ENCODE results near the gene PTPRQ. TPM values are rescaled to one million over a fixed set of nuclear protein-coding genes. Genes with fewer than 3 reads are reported as not detected.

The PTPRQ gene
- total RNA-seq, 2 donors from 2014 or later = 11.9 to 17.6 TPM

DNA sequence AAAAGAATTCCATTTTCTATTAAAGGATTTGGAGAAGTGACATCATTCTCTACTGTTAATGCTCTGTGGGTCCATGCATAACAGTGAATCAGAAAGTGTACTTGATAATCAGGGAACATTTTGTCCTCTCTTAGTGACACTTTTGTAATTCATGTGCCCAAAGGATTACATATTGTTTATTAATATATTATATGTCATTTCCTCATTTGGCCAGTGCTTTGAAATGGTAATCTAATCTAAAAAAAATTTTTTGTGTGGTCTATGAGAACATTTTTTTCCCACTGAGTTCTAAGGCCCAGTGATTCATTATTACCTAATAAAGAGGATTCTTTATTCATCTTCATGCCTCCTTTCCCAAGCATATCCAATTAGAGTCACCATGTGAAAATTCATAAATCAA is 183.7 kb downstream of the PTPRQ start:
- Histone ChIP-seq H3K4me1 (peaks cover 0 to 8% of the 10 kb centered on the region in 2 donors), H3K27ac (peak overlapping the region in 1 of 2 donors; percentile 67), H3K9me3 (no peaks in the 10 kb centered on the region), H3K36me3 (no peaks in the 10 kb centered on the region), H3K4me3 (no peak overlapping the region), H3K27me3 (no peaks in the 10 kb centered on the region)
- no peak for DNase-seq (ENCODE audit: low spot score)
- no peak for TF ChIP-seq CTCF (IDR thresholded peaks at IDR 0.05)

DNA sequence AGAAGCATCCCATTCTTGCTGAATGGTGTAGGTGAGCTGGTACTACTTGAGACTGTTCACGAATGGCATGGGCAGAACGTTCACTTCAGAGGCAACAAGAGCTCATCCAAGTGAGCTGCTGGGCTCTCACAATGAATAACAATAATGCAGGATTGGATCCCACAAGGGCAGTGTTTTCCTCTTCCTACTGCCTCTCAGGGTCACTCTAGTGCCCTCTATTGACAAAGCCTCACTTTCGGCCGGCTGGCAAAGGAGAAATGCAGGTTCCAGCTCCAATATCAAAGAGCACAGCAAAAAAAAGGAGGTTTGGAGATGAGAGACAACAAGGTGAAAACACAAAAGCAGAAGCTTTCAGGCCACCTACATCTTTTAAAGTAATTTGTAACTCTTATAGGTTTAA is 188.8 kb downstream of the PTPRQ start:
- Histone ChIP-seq H3K36me3 (no peaks in the 10 kb centered on the region), H3K9me3 (no peaks in the 10 kb centered on the region), H3K27me3 (no peaks in the 10 kb centered on the region), H3K27ac (no peak overlapping the region), H3K4me1 (no peaks in the 10 kb centered on the region), H3K4me3 (no peak overlapping the region)
- no peak for DNase-seq (ENCODE audit: low spot score)
- TF ChIP-seq CTCF (IDR thresholded peaks at IDR 0.05) = peak in 1 of 2 donors; percentile 28

GRCh38 chr12:80634903-80635302 is 190.9 kb downstream of the PTPRQ start:
- Histone ChIP-seq H3K27me3 (no peaks in the 10 kb centered on the region), H3K9me3 (no peaks in the 10 kb centered on the region), H3K4me3 (no peak overlapping the region), H3K27ac (no peak overlapping the region), H3K36me3 (no peaks in the 10 kb centered on the region), H3K4me1 (no peaks in the 10 kb centered on the region)
- TF ChIP-seq CTCF (IDR thresholded peaks at IDR 0.05) = no peak
- no peak for DNase-seq (ENCODE audit: low spot score)

GRCh38 chr12:80636832-80637231 is 192.8 kb downstream of the PTPRQ start:
- H3K36me3 ChIP-seq = no peaks in the 10 kb centered on the region
- H3K27me3 ChIP-seq = no peaks in the 10 kb centered on the region
- H3K4me1 ChIP-seq = no peaks in the 10 kb centered on the region
- H3K27ac ChIP-seq = no peak overlapping the region
- no peaks in the 10 kb centered on the region for H3K9me3 ChIP-seq
- no peak overlapping the region for H3K4me3 ChIP-seq
- no peak for TF ChIP-seq CTCF (IDR thresholded peaks at IDR 0.05)
- DNase-seq (ENCODE audit: low spot score) = no peak

- no peaks in the 10 kb centered on the region for H3K4me1 ChIP-seq
- no peak for DNase-seq (ENCODE audit: low spot score)
These were observed 197.9 kb downstream of the PTPRQ start for GRCh38 chr12:80641936-80642335.

More at GRCh38 chr12:80641936-80642335, 197.9 kb downstream of the PTPRQ start:
- H3K27me3 ChIP-seq = no peaks in the 10 kb centered on the region
- H3K4me3 ChIP-seq = no peak overlapping the region
- H3K9me3 ChIP-seq = no peaks in the 10 kb centered on the region
- no peaks in the 10 kb centered on the region for H3K36me3 ChIP-seq
- H3K27ac ChIP-seq = no peak overlapping the region
- no peak for TF ChIP-seq CTCF (IDR thresholded peaks at IDR 0.05)
